ENCODE data around the gene DGKQ.
A peak's percentile ranks its signal among the peaks of the same experiment; 100 is the strongest.

The DGKQ gene

GRCh38 chr4:997375-998071 lies 24.2 kb upstream of the DGKQ start:
- DNase-seq (ENCODE audit: low read depth), result no peak
- peak overlapping the region; percentile 32 for H3K4me3 ChIP-seq (ENCODE audit: low read depth, low read length)
- no peak for TF ChIP-seq CTCF (conservative IDR thresholded peaks at IDR 0.05; ENCODE audit: low read depth, low read length)

GRCh38 chr4:996997-997374 lies 23.6 kb upstream of the DGKQ start:
- TF ChIP-seq CTCF (conservative IDR thresholded peaks at IDR 0.05; ENCODE audit: low read depth, low read length), result no peak
- DNase-seq (ENCODE audit: low read depth), result no peak
- no peak overlapping the region for H3K4me3 ChIP-seq (ENCODE audit: low read depth, low read length)

GRCh38 chr4:996030-996996 lies 22.9 kb upstream of the DGKQ start:
- no peak for DNase-seq (ENCODE audit: low read depth)
- no peak for TF ChIP-seq CTCF (conservative IDR thresholded peaks at IDR 0.05; ENCODE audit: low read depth, low read length)
- H3K4me3 ChIP-seq (ENCODE audit: low read depth, low read length), result no peak overlapping the region

- peak; percentile 15 for TF ChIP-seq CTCF (conservative IDR thresholded peaks at IDR 0.05; ENCODE audit: low read depth, low read length)
Observed at GRCh38 chr4:995311-996026, 22.1 kb upstream of the DGKQ start.

GRCh38 chr4:993111-994029 lies 20.0 kb upstream of the DGKQ start, which contains the start of gene SLC26A1:
SLC26A1 (minus strand) TSS chr4:993404; CDS start chr4:991703, 1,701 bp downstream.
- no peak for DNase-seq (ENCODE audit: low read depth)
- no peak for TF ChIP-seq CTCF (conservative IDR thresholded peaks at IDR 0.05; ENCODE audit: low read depth, low read length)
- H3K4me3 ChIP-seq (ENCODE audit: low read depth, low read length), result peak within 1 kb of the TSS; percentile 46

More at GRCh38 chr4:995311-996026, 22.1 kb upstream of the DGKQ start:
- no peak overlapping the region for H3K4me3 ChIP-seq (ENCODE audit: low read depth, low read length)
- no peak for DNase-seq (ENCODE audit: low read depth)
